Peyer's patch (tissue), 4 donors: ENCODE measurements around the gene PPARGC1A. TPM values are rescaled to one million over a fixed set of nuclear protein-coding genes. Genes with fewer than 3 reads are reported as not detected.
A peak's percentile ranks its signal among the peaks of the same experiment; 100 is the strongest.

Experiments used
- DNase-seq, 3 donors: peaks; one replicate each; pipeline ENCODE4 v3.0.0-alpha.2; 2017 to 2019
- H3K27ac ChIP-seq, 4 donors: fragments of 200-600 bp; sonication (generic); one replicate each; pipeline ENCODE4 v1.5.1; 2016 to 2019
- H3K27me3 ChIP-seq, 2 donors: fragments of 200-600 bp; sonication (generic); one replicate each; pipeline ENCODE4 v1.5.1; 2019
- H3K36me3 ChIP-seq, 3 donors: fragments of 200-600 bp; sonication (generic); one replicate each; pipeline ENCODE4 v1.5.1; 2016 to 2019
- H3K4me1 ChIP-seq, 4 donors: fragments of 200-600 bp; sonication (generic); one replicate each; pipeline ENCODE4 v1.5.1; 2016 to 2019
- H3K4me3 ChIP-seq, 4 donors: fragments of 200-600 bp; sonication (generic); 1 replicate in 3 of 4; 2 replicates in 1 of 4; pipeline ENCODE4 v1.5.1; 2016 to 2019; ENCODE audit warnings: mild to moderate bottlenecking in 1 of 4
- H3K9me3 ChIP-seq, 4 donors: fragments of 200-600 bp; sonication (generic); one replicate each; pipeline ENCODE4 v1.5.1; 2016 to 2019; ENCODE audit warnings: mild to moderate bottlenecking in 1 of 4
- CTCF ChIP-seq, 6 experiments: fragments of 450-650 bp in 4 of 6; fragments of 200-600 bp in 2 of 6; sonication (generic) in 1 of 6; IDR thresholded peaks; one replicate each; pipeline ENCODE4 v1.5.1; 2017 to 2019; ENCODE audit warnings: antibody characterized with exemption in 6 of 6, mild to moderate bottlenecking in 3 of 6, moderate library complexity in 1 of 6
- POLR2A ChIP-seq, 2 donors: fragments of 450-650 bp; IDR thresholded peaks; one replicate each; pipeline ENCODE4 v1.5.1; 2017; ENCODE audit warnings: antibody characterized with exemption in 2 of 2, mild to moderate bottlenecking in 2 of 2, moderate library complexity in 2 of 2
- total RNA-seq, 4 donors: library from RNA; depleted of rRNA; stranded (reverse); fragments of >200 nt; gene quantifications; one replicate each; pipeline ENCODE4 v1.1.0, GENCODE V29; 2016

Gene PPARGC1A
- total RNA-seq, 4 donors from 2014 or later, result 53.6 to 106 (median 66.0) TPM

- no peaks in the 10 kb centered on the region for H3K9me3 ChIP-seq
- H3K27me3 ChIP-seq, result no peaks in the 10 kb centered on the region
- no peaks in the 10 kb centered on the region for H3K36me3 ChIP-seq
- no peak for TF ChIP-seq POLR2A (IDR thresholded peaks at IDR 0.05)
- no peak for TF ChIP-seq CTCF (IDR thresholded peaks at IDR 0.05)
- no peak overlapping the region for H3K4me3 ChIP-seq
- DNase-seq, result no peak
- H3K4me1 ChIP-seq, result peaks cover 0 to 24% (median 0%) of the 10 kb centered on the region in 4 donors
- no peak overlapping the region for H3K27ac ChIP-seq
Observed at GRCh38 chr4:23860919-23861318, 28.9 kb downstream of the PPARGC1A start.

GRCh38 chr4:23857367-23857959, 32.4 kb downstream of the PPARGC1A start:
- no peaks in the 10 kb centered on the region for H3K9me3 ChIP-seq
- peaks cover 0 to 21% (median 0%) of the 10 kb centered on the region in 4 donors for H3K4me1 ChIP-seq
- H3K4me3 ChIP-seq, result no peak overlapping the region
- DNase-seq, result no peak
- peak overlapping the region in 2 of 4 donors; percentile 21 to 24 for H3K27ac ChIP-seq
- H3K36me3 ChIP-seq, result no peaks in the 10 kb centered on the region
- no peak for TF ChIP-seq POLR2A (IDR thresholded peaks at IDR 0.05)
- peak in 3 of 6 experiments; percentile 35 to 48 (median 45) for TF ChIP-seq CTCF (IDR thresholded peaks at IDR 0.05)
- H3K27me3 ChIP-seq, result no peaks in the 10 kb centered on the region

- DNase-seq, result peak in 2 of 3 donors; percentile 90 to 93
- H3K36me3 ChIP-seq, result no peaks in the 10 kb centered on the region
- TF ChIP-seq POLR2A (IDR thresholded peaks at IDR 0.05) (no peak), CTCF (IDR thresholded peaks at IDR 0.05) (no peak)
- no peaks in the 10 kb centered on the region for H3K9me3 ChIP-seq
- no peak overlapping the region for H3K4me3 ChIP-seq
- H3K27ac ChIP-seq, result peak overlapping the region in 2 of 4 donors; percentile 24 to 51
- H3K4me1 ChIP-seq, result peaks cover 0 to 21% (median 0%) of the 10 kb centered on the region in 4 donors
- H3K27me3 ChIP-seq, result no peaks in the 10 kb centered on the region
Observed at GRCh38 chr4:23856630-23857029, 33.2 kb downstream of the PPARGC1A start.

- H3K27ac ChIP-seq, result peak overlapping the region in 2 of 4 donors; percentile 3 to 51
- no peak overlapping the region for H3K4me3 ChIP-seq
- H3K27me3 ChIP-seq, result no peaks in the 10 kb centered on the region
- DNase-seq, result no peak
- no peaks in the 10 kb centered on the region for H3K9me3 ChIP-seq
- H3K36me3 ChIP-seq, result no peaks in the 10 kb centered on the region
- TF ChIP-seq POLR2A (IDR thresholded peaks at IDR 0.05) (no peak), CTCF (IDR thresholded peaks at IDR 0.05) (no peak)
- H3K4me1 ChIP-seq, result peaks cover 0 to 21% (median 0%) of the 10 kb centered on the region in 4 donors
Observed at GRCh38 chr4:23855912-23856605, 33.8 kb downstream of the PPARGC1A start.

- no peak overlapping the region for H3K27ac ChIP-seq
- TF ChIP-seq POLR2A (IDR thresholded peaks at IDR 0.05), result no peak
- no peak for TF ChIP-seq CTCF (IDR thresholded peaks at IDR 0.05)
- DNase-seq, result no peak
Observed at GRCh38 chr4:23853986-23854660, 35.7 kb downstream of the PPARGC1A start.

More at GRCh38 chr4:23853986-23854660, 35.7 kb downstream of the PPARGC1A start:
- Histone ChIP-seq H3K27me3 (no peaks in the 10 kb centered on the region), H3K4me3 (no peak overlapping the region), H3K4me1 (peaks cover 0 to 18% (median 0%) of the 10 kb centered on the region in 4 donors), H3K36me3 (no peaks in the 10 kb centered on the region), H3K9me3 (no peaks in the 10 kb centered on the region)
